Heart left ventricle (tissue), 16 donors: ENCODE data around the gene TMEM163. TPM values are rescaled to one million over a fixed set of nuclear protein-coding genes. Genes with fewer than 3 reads are reported as not detected.

Source experiments
- ATAC-seq, 4 donors: fragments of 200-7000 bp; cut with Tn5 transposase; one replicate each; pipeline ENCODE4 v1.9.1; 2020 to 2022; ENCODE audit warnings: moderate library complexity in 4 of 4, mild to moderate bottlenecking in 3 of 4, moderate number of reproducible peaks in 1 of 4
- DNase-seq, 5 donors: peaks; one replicate each; pipeline ENCODE4 v3.0.0-alpha.2; 2020
- H3K27ac ChIP-seq, 12 donors: fragments of 200-600 bp; sonication (generic) in 4 of 12; one replicate each; pipeline versions ENCODE4 v1.5.0 to v1.8.0; 2016 to 2022; ENCODE audit warnings: mild to moderate bottlenecking in 2 of 12
- H3K27me3 ChIP-seq, 9 donors: fragments of 200-600 bp; sonication (generic) in 2 of 9; one replicate each; pipeline versions ENCODE4 v1.5.1 to v1.8.0; 2016 to 2022; ENCODE audit warnings: mild to moderate bottlenecking in 3 of 9
- H3K36me3 ChIP-seq, 9 donors: fragments of 200-600 bp; sonication (generic) in 2 of 9; one replicate each; pipeline versions ENCODE4 v1.5.0 to v1.8.0; 2018 to 2022; ENCODE audit warnings: mild to moderate bottlenecking in 2 of 9
- H3K4me1 ChIP-seq, 12 donors: fragments of 200-600 bp; sonication (generic) in 4 of 12; one replicate each; pipeline versions ENCODE4 v1.5.0 to v1.8.0; 2016 to 2022; ENCODE audit warnings: mild to moderate bottlenecking in 3 of 12
- H3K4me3 ChIP-seq, 12 donors: fragments of 200-600 bp; sonication (generic) in 4 of 12; one replicate each; pipeline versions ENCODE4 v1.5.0 to v1.8.0; 2017 to 2022; ENCODE audit warnings: mild to moderate bottlenecking in 9 of 12, moderate library complexity in 4 of 12
- H3K9me3 ChIP-seq, 12 donors: fragments of 200-600 bp; sonication (generic) in 4 of 12; one replicate each; pipeline versions ENCODE4 v1.5.0 to v1.8.0; 2016 to 2022; ENCODE audit warnings: mild to moderate bottlenecking in 1 of 12
- CTCF ChIP-seq, 12 donors: fragments of 200-600 bp; sonication (generic) in 4 of 12; IDR thresholded peaks; one replicate each; pipeline versions ENCODE4 v1.5.0 to v1.8.0; 2018 to 2022; ENCODE audit warnings: antibody characterized with exemption in 12 of 12, mild to moderate bottlenecking in 5 of 12
- POLR2A ChIP-seq, 2 donors: fragments of 450-650 bp; IDR thresholded peaks; one replicate each; pipeline ENCODE4 v1.6.1; 2017; ENCODE audit warnings: antibody characterized with exemption in 2 of 2, mild to moderate bottlenecking in 2 of 2, moderate library complexity in 2 of 2
- WGBS, 4 donors: extraction: QIAGEN DNeasy Blood & Tissue Kit in 2 of 4; methylation state at CpG; one replicate each; pipeline versions ENCODE4 v1.1.5 to v1.1.7; 2013 to 2018; 5-methylcytosine and 5-hydroxymethylcytosine counted together
- intact Hi-C, 10 donors: fragments of 100-400 bp; cut with DNase I; formaldehyde crosslinking; loops; one replicate each; pipeline versions ENCODE4 v1.11.1 to v1.14.2; 2022
- polyA plus RNA-seq, 2 donors: library from polyadenylated mRNA; stranded (reverse); fragments of 200-250 nt; gene quantifications; one replicate each; pipeline ENCODE4 v1.2.3, GENCODE V29; 2013
- total RNA-seq, 9 donors: library from RNA; depleted of rRNA in 2 of 9; stranded (reverse); fragments of >200 nt in 2 of 9; fragmentation: NEBNext Ultra II Directional in 3 of 9; extraction: Animal tissue kit (Norgen Biotek cat#: 25700) in 3 of 9; gene quantifications; one replicate each; pipeline versions ENCODE4 v1.1.0 to v1.2.4, GENCODE V29; 2016 to 2023
- donor health status: ischemic (EF 13 %, LVEDD 7.1; RV severe dilation, severe dysfunction).
- donor health status: healthy with polysubstance abuse.
- donor health status: DM: no; HTN: yes; CAD: no.
- donor health status: DM: no; HTN: no; CAD: no.
- donor health status: ischemic (EF 25% LVEDD 6.9; RV normal size, moderate dysfunction).
- donor health status: ischemic (EF 25% LVEDD 5.7; RV mildly dilated, moderate dysfunction).
- donor health status: healthy.
- donor health status: DM: yes; HTN: yes; CAD: no.
- donor health status: ischemic (EF 35%, LVEDD 5.7; RV mildly dilated, moderate dysfunction).
- donor health status: nonischemic (EF 11% LVEDD 7.7; RV severe dilation, severe dysfunction).
- donor health status: DM: yes; HTN: yes; CAD: no.
- donor health status: PGD.
- donor health status: ischemic (EF 29% LVEDD 5.4; RV normal size, mild dysfunction).
- donor health status: nonischemic (EF 23%, LVEDD 6.1; RV moderate dilation, normal function).

TMEM163 gene
- total and polyA plus RNA-seq, 11 donors: 0.14 to 1.4 (median 0.47) TPM

DNA sequence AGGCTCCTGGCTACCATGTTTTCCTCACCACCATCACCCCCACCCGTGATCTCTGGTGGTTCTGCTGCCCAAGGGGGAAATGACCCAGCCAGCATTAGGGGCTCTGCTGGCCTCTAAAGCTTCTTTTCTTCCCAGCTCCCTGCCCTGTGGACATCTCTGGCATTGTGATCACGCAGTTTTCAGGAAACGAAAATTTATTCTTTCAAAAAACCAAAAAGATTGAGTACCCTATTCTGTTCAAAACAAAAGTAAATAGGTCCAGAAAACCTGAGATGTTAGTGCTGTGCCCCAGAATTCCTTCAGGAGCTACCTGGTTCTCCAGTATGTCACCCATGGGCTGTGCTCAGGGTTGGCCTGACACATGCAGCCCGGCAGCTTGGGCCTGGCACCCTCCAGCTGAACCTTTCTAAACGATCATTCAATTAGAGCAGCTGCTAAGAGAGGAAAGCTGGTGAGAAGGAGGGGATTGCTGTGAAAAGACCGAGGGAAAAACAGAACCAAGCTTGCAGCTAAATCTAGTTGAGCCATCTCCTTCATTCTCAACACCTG is 307.4 kb downstream of the TMEM163 start:
- DNase-seq: no peak
- Histone ChIP-seq H3K9me3 (no peaks in the 10 kb centered on the region), H3K27ac (peak overlapping the region in 9 of 12 donors; percentile 12 to 64 (median 42)), H3K4me1 (peaks cover 0 to 50% (median 38%) of the 10 kb centered on the region in 12 donors), H3K36me3 (peaks cover 0 to 36% (median 18%) of the 10 kb centered on the region in 9 donors), H3K4me3 (no peak overlapping the region), H3K27me3 (no peaks in the 10 kb centered on the region)
- TF ChIP-seq POLR2A (IDR thresholded peaks at IDR 0.05): no peak
- TF ChIP-seq CTCF (IDR thresholded peaks at IDR 0.05): no peak
- peak; percentile 13 to 41 (median 30) for ATAC-seq
- 52 to 67% (median 61%) methylated on average over 6 of the region's 6 CpGs for WGBS, 4 donors
- intact Hi-C loops: loop anchor here (2.0 to 10.0 kb wide), 8 partner anchors 31 to 527 kb away; no protein-coding TSS in a partner anchor

DNA sequence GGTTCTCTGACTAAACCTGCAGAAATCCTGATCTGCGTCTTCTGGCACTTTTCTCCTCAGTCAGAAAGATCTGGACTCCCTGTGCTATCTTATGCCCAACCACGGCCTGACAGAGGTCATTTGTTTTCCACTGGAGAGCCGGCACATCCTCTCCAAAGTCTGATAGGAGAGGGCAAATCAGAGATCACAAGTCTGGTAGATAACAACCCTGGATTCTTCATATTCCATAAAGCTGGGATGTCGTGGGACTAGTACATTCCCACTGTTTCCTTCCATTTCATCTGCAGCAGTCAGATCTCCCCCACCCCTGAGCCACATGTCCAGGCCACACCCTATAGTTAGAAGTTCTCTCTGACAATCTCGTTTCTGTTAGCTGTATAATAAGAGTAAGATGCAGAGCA is 308.0 kb downstream of the TMEM163 start:
- ATAC-seq: peak in 3 of 4 donors; percentile 24 to 53 (median 30)
- Histone ChIP-seq H3K27ac (peak overlapping the region in 8 of 12 donors; percentile 12 to 64 (median 36)), H3K27me3 (no peaks in the 10 kb centered on the region), H3K36me3 (peaks cover 0 to 36% (median 21%) of the 10 kb centered on the region in 9 donors), H3K9me3 (no peaks in the 10 kb centered on the region), H3K4me3 (no peak overlapping the region), H3K4me1 (peaks cover 0 to 51% (median 38%) of the 10 kb centered on the region in 12 donors)
- intact Hi-C loops: loop anchor here (1.0 to 10.0 kb wide), 9 partner anchors 30 to 526 kb away; no protein-coding TSS in a partner anchor
- 21 to 31% (median 25%) methylated on average over 5 of the region's 5 CpGs for WGBS, 4 donors
- TF ChIP-seq CTCF (IDR thresholded peaks at IDR 0.05): no peak
- no peak for TF ChIP-seq POLR2A (IDR thresholded peaks at IDR 0.05)
- DNase-seq: peak in 1 of 5 donors; percentile 15

DNA sequence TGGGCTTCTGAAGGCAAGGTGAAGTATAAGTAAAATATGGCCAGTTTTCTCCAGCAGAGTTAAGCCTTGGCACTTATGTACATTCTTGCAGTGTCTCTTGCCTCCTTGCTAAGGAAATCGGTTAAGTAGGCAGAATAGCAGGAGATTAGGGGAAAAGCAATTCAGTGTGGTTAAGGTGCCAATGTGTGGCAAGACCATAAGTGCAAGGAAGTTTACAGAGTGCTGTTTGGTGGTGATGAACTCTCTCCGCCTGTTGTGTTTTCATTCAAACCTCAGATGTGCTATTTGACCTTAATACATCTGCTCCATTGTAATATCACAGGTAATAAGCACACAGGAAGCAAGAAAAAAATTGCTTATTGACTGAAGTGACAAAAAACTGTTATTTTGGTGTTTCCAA is 308.8 kb downstream of the TMEM163 start:
- no peak for TF ChIP-seq POLR2A (IDR thresholded peaks at IDR 0.05)
- TF ChIP-seq CTCF (IDR thresholded peaks at IDR 0.05): no peak
- Histone ChIP-seq H3K36me3 (peaks cover 0 to 37% (median 22%) of the 10 kb centered on the region in 9 donors), H3K27me3 (no peaks in the 10 kb centered on the region), H3K27ac (peak overlapping the region in 5 of 12 donors; percentile 4 to 64 (median 42)), H3K9me3 (no peaks in the 10 kb centered on the region), H3K4me1 (peaks cover 0 to 53% (median 40%) of the 10 kb centered on the region in 12 donors), H3K4me3 (no peak overlapping the region)
- ATAC-seq: no peak
- no peak for DNase-seq
- intact Hi-C loops: loop anchor here (1.0 to 10.0 kb wide), 9 partner anchors 29 to 525 kb away; no protein-coding TSS in a partner anchor
- WGBS, 4 donors: 87 to 97% (median 90%) methylated on average over 2 of the region's 2 CpGs

DNA sequence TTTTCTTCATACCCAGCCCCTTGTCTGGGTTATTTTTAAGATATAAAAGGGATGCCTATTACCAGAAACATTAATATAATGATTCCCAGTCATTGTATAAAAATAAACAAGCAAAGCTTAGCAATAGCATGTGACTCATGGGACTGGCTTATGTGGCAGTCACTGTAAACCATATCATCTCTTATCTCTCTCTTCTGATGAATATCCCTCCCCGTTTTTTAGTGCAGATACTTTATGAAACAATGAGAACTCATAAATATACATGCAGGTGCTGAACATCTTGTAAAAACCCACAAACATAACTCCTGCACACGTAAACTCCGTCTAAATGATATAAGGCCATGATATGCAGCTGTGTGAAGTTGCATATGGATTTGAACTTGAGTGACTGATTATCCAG is 310.0 kb downstream of the TMEM163 start:
- no peak for ATAC-seq
- 46 to 63% (median 58%) methylated on average over 3 of the region's 3 CpGs for WGBS, 4 donors
- no peak for DNase-seq
- H3K4me1 ChIP-seq: peaks cover 0 to 59% (median 41%) of the 10 kb centered on the region in 12 donors
- H3K9me3 ChIP-seq: no peaks in the 10 kb centered on the region
- TF ChIP-seq POLR2A (IDR thresholded peaks at IDR 0.05): no peak
- TF ChIP-seq CTCF (IDR thresholded peaks at IDR 0.05): no peak
- H3K4me3 ChIP-seq: no peak overlapping the region
- intact Hi-C loops: loop anchor here in 5 of 10 donors (10.0 kb wide), 2 partner anchors 144 to 164 kb away; no protein-coding TSS in a partner anchor
- H3K36me3 ChIP-seq: peaks cover 0 to 37% (median 17%) of the 10 kb centered on the region in 9 donors
- H3K27me3 ChIP-seq: no peaks in the 10 kb centered on the region
- H3K27ac ChIP-seq: peak overlapping the region in 3 of 12 donors; percentile 11 to 75 (median 28)
